Osteocyte (in vitro differentiated cells): Measurements from ENCODE around the gene ARMC12. TPM values are rescaled to one million over a fixed set of nuclear protein-coding genes. Genes with fewer than 3 reads are reported as not detected.

Source experiments
- DNase-seq: peaks from one replicate; pipeline ENCODE4 v3.0.0; 2021; ENCODE audit warnings: mixed read lengths; ENCODE audit not compliant: unreplicated experiment; ENCODE audit errors: extremely low spot score
- H3K27ac Mint-ChIP-seq: one replicate; pipeline ENCODE4 v1.8.0; 2021; ENCODE audit warnings: mild to moderate bottlenecking, mixed read lengths; ENCODE audit not compliant: unreplicated experiment
- H3K27me3 Mint-ChIP-seq: one replicate; pipeline ENCODE4 v1.8.0; 2021; ENCODE audit warnings: mixed read lengths; ENCODE audit not compliant: unreplicated experiment
- H3K36me3 Mint-ChIP-seq: one replicate; pipeline ENCODE4 v1.8.0; 2021; ENCODE audit warnings: mixed read lengths; ENCODE audit not compliant: unreplicated experiment
- H3K4me1 Mint-ChIP-seq: one replicate; pipeline ENCODE4 v1.8.0; 2021; ENCODE audit warnings: mixed read lengths; ENCODE audit not compliant: unreplicated experiment
- H3K4me3 Mint-ChIP-seq: one replicate; pipeline ENCODE4 v1.8.0; 2021; ENCODE audit warnings: mild to moderate bottlenecking, moderate library complexity, mixed read lengths; ENCODE audit not compliant: unreplicated experiment
- H3K9me3 Mint-ChIP-seq: one replicate; pipeline ENCODE4 v1.8.0; 2021; ENCODE audit warnings: mixed read lengths; ENCODE audit not compliant: unreplicated experiment
- CTCF ChIP-seq: fragments of 200-600 bp; sonication (generic); IDR thresholded peaks from 2 replicates; pipeline ENCODE4 v1.5.0; 2021; ENCODE audit warnings: antibody characterized with exemption, mild to moderate bottlenecking, moderate library complexity
- total RNA-seq: library from RNA; stranded (reverse); gene quantifications from 2 replicates; pipeline ENCODE4 v1.2.1, GENCODE V29; 2021

The ARMC12 gene
- total RNA-seq, 1 donor from 2014 or later = 2.5 TPM

GRCh38 chr6:35746516-35746915, 9.7 kb downstream of the ARMC12 start:
- H3K27me3 Mint-ChIP-seq = peaks cover 13% of the 10 kb centered on the region
- DNase-seq = no peak
- TF ChIP-seq CTCF = no peak
- H3K9me3 Mint-ChIP-seq = no peaks in the 10 kb centered on the region
- no peaks in the 10 kb centered on the region for H3K4me1 Mint-ChIP-seq
- no peak overlapping the region for H3K27ac Mint-ChIP-seq
- H3K4me3 Mint-ChIP-seq = no peak overlapping the region
- no peaks in the 10 kb centered on the region for H3K36me3 Mint-ChIP-seq

DNA sequence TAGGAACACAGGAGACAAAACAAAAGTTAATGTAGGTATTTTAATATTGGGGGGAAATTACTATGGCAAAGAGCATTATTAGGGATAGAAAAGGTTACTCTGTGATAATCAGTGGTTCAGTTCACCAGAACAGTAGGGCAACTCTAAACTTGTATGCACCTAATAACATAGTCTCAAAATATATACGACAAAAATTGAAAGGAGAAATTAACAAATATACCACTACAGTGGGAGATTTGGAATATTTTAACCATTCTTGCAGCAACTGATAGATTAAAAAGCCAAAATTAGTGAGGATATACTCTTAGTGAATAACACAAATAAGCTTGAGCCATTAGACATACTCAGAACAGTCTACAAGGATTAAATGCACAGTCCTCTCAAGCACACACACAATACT, 11.0 kb downstream of the ARMC12 start:
- Mint-ChIP-seq H3K4me3 (no peak overlapping the region), H3K27ac (no peak overlapping the region), H3K36me3 (no peaks in the 10 kb centered on the region), H3K9me3 (no peaks in the 10 kb centered on the region), H3K27me3 (peaks cover 22% of the 10 kb centered on the region), H3K4me1 (no peaks in the 10 kb centered on the region)
- no peak for TF ChIP-seq CTCF
- DNase-seq = no peak

DNA sequence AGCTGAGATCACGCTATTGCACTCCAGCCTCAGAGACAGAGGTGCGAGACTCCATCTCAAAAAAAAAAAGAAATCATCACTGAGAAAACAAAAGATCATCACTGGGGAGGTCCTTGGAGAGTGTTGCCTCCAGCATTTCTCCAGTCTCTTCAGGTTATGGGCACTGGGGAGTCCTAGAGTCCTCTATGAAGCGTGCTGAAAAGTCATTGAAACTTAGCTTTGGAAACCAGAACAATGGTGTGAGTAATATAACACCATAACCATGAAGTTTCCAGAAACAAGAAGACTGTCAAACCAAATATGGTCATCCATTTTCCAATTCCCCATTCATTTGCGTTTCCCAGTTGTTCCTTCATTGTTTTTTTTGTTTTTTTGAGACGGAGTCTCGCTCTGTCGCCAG, 13.7 kb downstream of the ARMC12 start:
- no peak overlapping the region for H3K27ac Mint-ChIP-seq
- H3K4me1 Mint-ChIP-seq = no peaks in the 10 kb centered on the region
- no peaks in the 10 kb centered on the region for H3K36me3 Mint-ChIP-seq
- H3K4me3 Mint-ChIP-seq = no peak overlapping the region
- H3K27me3 Mint-ChIP-seq = peaks cover 22% of the 10 kb centered on the region
- no peak for DNase-seq
- no peak for TF ChIP-seq CTCF
- H3K9me3 Mint-ChIP-seq = no peaks in the 10 kb centered on the region

GRCh38 chr6:35751594-35751993, 14.8 kb downstream of the ARMC12 start:
- DNase-seq = no peak
- H3K4me1 Mint-ChIP-seq = no peaks in the 10 kb centered on the region
- H3K4me3 Mint-ChIP-seq = no peak overlapping the region
- H3K27me3 Mint-ChIP-seq = peaks cover 16% of the 10 kb centered on the region
- H3K9me3 Mint-ChIP-seq = no peaks in the 10 kb centered on the region
- TF ChIP-seq CTCF = no peak
- H3K27ac Mint-ChIP-seq = no peak overlapping the region
- no peaks in the 10 kb centered on the region for H3K36me3 Mint-ChIP-seq

GRCh38 chr6:35752330-35752729, 15.5 kb downstream of the ARMC12 start:
- TF ChIP-seq CTCF = no peak
- H3K27ac Mint-ChIP-seq = no peak overlapping the region
- H3K36me3 Mint-ChIP-seq = no peaks in the 10 kb centered on the region
- H3K4me1 Mint-ChIP-seq = no peaks in the 10 kb centered on the region
- H3K4me3 Mint-ChIP-seq = no peak overlapping the region
- no peaks in the 10 kb centered on the region for H3K9me3 Mint-ChIP-seq
- DNase-seq = no peak
- peaks cover 16% of the 10 kb centered on the region for H3K27me3 Mint-ChIP-seq
